ENCODE results near the gene FAM9B.

FAM9B gene

GRCh38 chrX:8988446-8988845 lies 45.5 kb downstream of the FAM9B start:
- Histone ChIP-seq H3K9me3 (ENCODE audit: insufficient read depth, low read depth, low read length) (no peaks in the 10 kb centered on the region), H3K4ac (ENCODE audit: low read depth, low read length) (no peak overlapping the region), H2BK120ac (ENCODE audit: insufficient read depth, low read length, poor library complexity) (no peak overlapping the region), H3K79me2 (ENCODE audit: control insufficient read depth, insufficient read depth, low read length, poor library complexity) (no peaks in the 10 kb centered on the region), H3K9ac (ENCODE audit: low read length) (no peak overlapping the region), H3K27ac (ENCODE audit: low read depth, low read length) (no peak overlapping the region), H3K27me3 (ENCODE audit: insufficient read depth, low read length) (no peaks in the 10 kb centered on the region), H4K91ac (ENCODE audit: low read depth, low read length) (no peak overlapping the region), H3K14ac (ENCODE audit: low read length) (no peak overlapping the region), H3K79me1 (ENCODE audit: low read length) (no peaks in the 10 kb centered on the region), H3K4me1 (ENCODE audit: control insufficient read depth in 1 of 2, insufficient read depth in 2 of 2, low read length in 2 of 2) (peaks cover 5 to 7% of the 10 kb centered on the region in 2 experiments), H3K4me3 (ENCODE audit: low read depth, low read length) (no peak overlapping the region), H2AFZ (ENCODE audit: insufficient read depth, low read length, poor library complexity) (no peak overlapping the region), H3K4me2 (ENCODE audit: low read length) (no peak overlapping the region), H2BK5ac (ENCODE audit: low read depth, low read length, poor library complexity) (no peak overlapping the region), H3K23ac (ENCODE audit: low read length) (no peak overlapping the region), H2AK5ac (ENCODE audit: low read length) (no peak overlapping the region), H2BK12ac (ENCODE audit: low read length) (no peak overlapping the region), H4K8ac (ENCODE audit: low read depth, low read length) (no peak overlapping the region), H4K12ac (ENCODE audit: low read depth, low read length) (no peak overlapping the region), H3K36me3 (ENCODE audit: control insufficient read depth in 1 of 2, insufficient read depth in 2 of 2, low read length in 2 of 2) (no peaks in the 10 kb centered on the region), H3K18ac (ENCODE audit: low read length) (no peak overlapping the region)
- DNase-seq, result peak; percentile 35 to 49
- no CpG with 5 or more reads among the region's 4 CpGs for WGBS (ENCODE audit: extremely low coverage, insufficient coverage, insufficient read length)

- Histone ChIP-seq H3K4me1 (ENCODE audit: control insufficient read depth in 1 of 2, insufficient read depth in 2 of 2, low read length in 2 of 2) (peaks cover 5 to 7% of the 10 kb centered on the region in 2 experiments), H2BK120ac (ENCODE audit: insufficient read depth, low read length, poor library complexity) (no peak overlapping the region), H3K36me3 (ENCODE audit: control insufficient read depth in 1 of 2, insufficient read depth in 2 of 2, low read length in 2 of 2) (no peaks in the 10 kb centered on the region), H3K18ac (ENCODE audit: low read length) (no peak overlapping the region), H4K8ac (ENCODE audit: low read depth, low read length) (no peak overlapping the region), H4K12ac (ENCODE audit: low read depth, low read length) (peak overlapping the region; percentile 36), H2BK5ac (ENCODE audit: low read depth, low read length, poor library complexity) (no peak overlapping the region), H2BK12ac (ENCODE audit: low read length) (no peak overlapping the region), H3K79me2 (ENCODE audit: control insufficient read depth, insufficient read depth, low read length, poor library complexity) (no peaks in the 10 kb centered on the region), H3K23ac (ENCODE audit: low read length) (no peak overlapping the region), H3K14ac (ENCODE audit: low read length) (no peak overlapping the region), H2AK5ac (ENCODE audit: low read length) (no peak overlapping the region), H3K9ac (ENCODE audit: low read length) (no peak overlapping the region), H3K4me2 (ENCODE audit: low read length) (no peak overlapping the region), H4K91ac (ENCODE audit: low read depth, low read length) (peak overlapping the region; percentile 7), H3K27me3 (ENCODE audit: insufficient read depth, low read length) (no peaks in the 10 kb centered on the region), H2AFZ (ENCODE audit: insufficient read depth, low read length, poor library complexity) (no peak overlapping the region), H3K27ac (ENCODE audit: low read depth, low read length) (no peak overlapping the region), H3K4me3 (ENCODE audit: low read depth, low read length) (no peak overlapping the region), H3K79me1 (ENCODE audit: low read length) (no peaks in the 10 kb centered on the region), H3K4ac (ENCODE audit: low read depth, low read length) (no peak overlapping the region), H3K9me3 (ENCODE audit: insufficient read depth, low read depth, low read length) (no peaks in the 10 kb centered on the region)
- no CpG with 5 or more reads among the region's 6 CpGs for WGBS (ENCODE audit: extremely low coverage, insufficient coverage, insufficient read length)
- DNase-seq, result peak in 1 of 2 donors; percentile 2
Observed at GRCh38 chrX:8987672-8988250, 46.2 kb downstream of the FAM9B start.

GRCh38 chrX:8984231-8984630 lies 49.7 kb downstream of the FAM9B start:
- H4K91ac ChIP-seq (ENCODE audit: low read depth, low read length), result no peak overlapping the region
- no peak overlapping the region for H4K12ac ChIP-seq (ENCODE audit: low read depth, low read length)
- no peaks in the 10 kb centered on the region for H3K79me1 ChIP-seq (ENCODE audit: low read length)
- H3K4me1 ChIP-seq (ENCODE audit: control insufficient read depth in 1 of 2, insufficient read depth in 2 of 2, low read length in 2 of 2), result peaks cover 5 to 7% of the 10 kb centered on the region in 2 experiments
- H2AFZ ChIP-seq (ENCODE audit: insufficient read depth, low read length, poor library complexity), result no peak overlapping the region
- no peak for DNase-seq
- H3K4me2 ChIP-seq (ENCODE audit: low read length), result no peak overlapping the region
- H3K36me3 ChIP-seq (ENCODE audit: control insufficient read depth in 1 of 2, insufficient read depth in 2 of 2, low read length in 2 of 2), result no peaks in the 10 kb centered on the region
- no peak overlapping the region for H2BK5ac ChIP-seq (ENCODE audit: low read depth, low read length, poor library complexity)
- no peak overlapping the region for H3K4ac ChIP-seq (ENCODE audit: low read depth, low read length)
- H4K8ac ChIP-seq (ENCODE audit: low read depth, low read length), result no peak overlapping the region
- no peak overlapping the region for H3K23ac ChIP-seq (ENCODE audit: low read length)
- H3K18ac ChIP-seq (ENCODE audit: low read length), result no peak overlapping the region
- no peak overlapping the region for H2BK12ac ChIP-seq (ENCODE audit: low read length)
- no peaks in the 10 kb centered on the region for H3K79me2 ChIP-seq (ENCODE audit: control insufficient read depth, insufficient read depth, low read length, poor library complexity)
- H3K27me3 ChIP-seq (ENCODE audit: insufficient read depth, low read length), result no peaks in the 10 kb centered on the region
- no peaks in the 10 kb centered on the region for H3K9me3 ChIP-seq (ENCODE audit: insufficient read depth, low read depth, low read length)
- no peak overlapping the region for H3K9ac ChIP-seq (ENCODE audit: low read length)
- H3K27ac ChIP-seq (ENCODE audit: low read depth, low read length), result no peak overlapping the region
- H2AK5ac ChIP-seq (ENCODE audit: low read length), result no peak overlapping the region
- H3K14ac ChIP-seq (ENCODE audit: low read length), result no peak overlapping the region
- WGBS (ENCODE audit: extremely low coverage, insufficient coverage, insufficient read length), result no CpG with 5 or more reads among the region's 2 CpGs
- no peak overlapping the region for H2BK120ac ChIP-seq (ENCODE audit: insufficient read depth, low read length, poor library complexity)
- no peak overlapping the region for H3K4me3 ChIP-seq (ENCODE audit: low read depth, low read length)

- no peak overlapping the region for H2BK5ac ChIP-seq (ENCODE audit: low read depth, low read length, poor library complexity)
- H2AK5ac ChIP-seq (ENCODE audit: low read length), result no peak overlapping the region
- WGBS (ENCODE audit: extremely low coverage, insufficient coverage, insufficient read length), result no CpG with 5 or more reads among the region's 2 CpGs
- no peak overlapping the region for H4K91ac ChIP-seq (ENCODE audit: low read depth, low read length)
- H3K27me3 ChIP-seq (ENCODE audit: insufficient read depth, low read length), result no peaks in the 10 kb centered on the region
- no peak overlapping the region for H3K9ac ChIP-seq (ENCODE audit: low read length)
- DNase-seq, result no peak
- no peak overlapping the region for H3K14ac ChIP-seq (ENCODE audit: low read length)
- H3K36me3 ChIP-seq (ENCODE audit: control insufficient read depth in 1 of 2, insufficient read depth in 2 of 2, low read length in 2 of 2), result no peaks in the 10 kb centered on the region
- no peaks in the 10 kb centered on the region for H3K79me1 ChIP-seq (ENCODE audit: low read length)
- no peak overlapping the region for H3K4me2 ChIP-seq (ENCODE audit: low read length)
- no peak overlapping the region for H2AFZ ChIP-seq (ENCODE audit: insufficient read depth, low read length, poor library complexity)
- no peak overlapping the region for H3K18ac ChIP-seq (ENCODE audit: low read length)
- H2BK120ac ChIP-seq (ENCODE audit: insufficient read depth, low read length, poor library complexity), result no peak overlapping the region
- no peaks in the 10 kb centered on the region for H3K9me3 ChIP-seq (ENCODE audit: insufficient read depth, low read depth, low read length)
- no peaks in the 10 kb centered on the region for H3K4me1 ChIP-seq (ENCODE audit: control insufficient read depth in 1 of 2, insufficient read depth in 2 of 2, low read length in 2 of 2)
- H3K4ac ChIP-seq (ENCODE audit: low read depth, low read length), result no peak overlapping the region
- H3K4me3 ChIP-seq (ENCODE audit: low read depth, low read length), result no peak overlapping the region
- H4K8ac ChIP-seq (ENCODE audit: low read depth, low read length), result no peak overlapping the region
- H3K79me2 ChIP-seq (ENCODE audit: control insufficient read depth, insufficient read depth, low read length, poor library complexity), result no peaks in the 10 kb centered on the region
- H3K27ac ChIP-seq (ENCODE audit: low read depth, low read length), result no peak overlapping the region
- H2BK12ac ChIP-seq (ENCODE audit: low read length), result no peak overlapping the region
- H3K23ac ChIP-seq (ENCODE audit: low read length), result no peak overlapping the region
- H4K12ac ChIP-seq (ENCODE audit: low read depth, low read length), result no peak overlapping the region
Observed at GRCh38 chrX:8981723-8982122, 52.2 kb downstream of the FAM9B start.
